Neural crest cell (in vitro differentiated cells): Measurements from ENCODE around the gene PAPOLB. TPM values are rescaled to one million over a fixed set of nuclear protein-coding genes. Genes with fewer than 3 reads are reported as not detected.

Source experiments
- DNase-seq: peaks from one replicate; pipeline ENCODE4 v3.0.0; 2021; ENCODE audit warnings: low read depth, mixed read lengths, low spot score
- H3K27ac Mint-ChIP-seq: one replicate; pipeline ENCODE4 v1.8.0; 2021; ENCODE audit warnings: mild to moderate bottlenecking, mixed read lengths; ENCODE audit not compliant: unreplicated experiment
- H3K27me3 Mint-ChIP-seq: 2 replicates; pipeline ENCODE4 v1.8.0; 2021; ENCODE audit warnings: low read depth, mild to moderate bottlenecking, mixed read lengths
- H3K36me3 Mint-ChIP-seq: 2 replicates; pipeline ENCODE4 v1.8.0; 2021; ENCODE audit warnings: low read depth, mild to moderate bottlenecking, mixed read lengths
- H3K4me1 Mint-ChIP-seq: 2 replicates; pipeline ENCODE4 v1.8.0; 2021; ENCODE audit warnings: mixed read lengths
- H3K4me3 Mint-ChIP-seq: one replicate; pipeline ENCODE4 v1.8.0; 2021; ENCODE audit warnings: mild to moderate bottlenecking, mixed read lengths
- H3K9me3 Mint-ChIP-seq: 2 replicates; pipeline ENCODE4 v1.8.0; 2021; ENCODE audit warnings: mixed read lengths
- total RNA-seq: library from RNA; stranded (reverse); gene quantifications from 2 replicates; pipeline ENCODE4 v1.2.1, GENCODE V29; 2021
- TF ChIP-seq, protein P1 (sequence below): fragments of 200-600 bp; sonication (generic); conservative IDR thresholded peaks from 2 replicates; pipeline ENCODE4 v1.5.0; 2021; ENCODE audit warnings: antibody characterized with exemption, mild to moderate bottlenecking

PAPOLB gene
- total RNA-seq, 1 donor from 2014 or later: 0.26 TPM

DNA sequence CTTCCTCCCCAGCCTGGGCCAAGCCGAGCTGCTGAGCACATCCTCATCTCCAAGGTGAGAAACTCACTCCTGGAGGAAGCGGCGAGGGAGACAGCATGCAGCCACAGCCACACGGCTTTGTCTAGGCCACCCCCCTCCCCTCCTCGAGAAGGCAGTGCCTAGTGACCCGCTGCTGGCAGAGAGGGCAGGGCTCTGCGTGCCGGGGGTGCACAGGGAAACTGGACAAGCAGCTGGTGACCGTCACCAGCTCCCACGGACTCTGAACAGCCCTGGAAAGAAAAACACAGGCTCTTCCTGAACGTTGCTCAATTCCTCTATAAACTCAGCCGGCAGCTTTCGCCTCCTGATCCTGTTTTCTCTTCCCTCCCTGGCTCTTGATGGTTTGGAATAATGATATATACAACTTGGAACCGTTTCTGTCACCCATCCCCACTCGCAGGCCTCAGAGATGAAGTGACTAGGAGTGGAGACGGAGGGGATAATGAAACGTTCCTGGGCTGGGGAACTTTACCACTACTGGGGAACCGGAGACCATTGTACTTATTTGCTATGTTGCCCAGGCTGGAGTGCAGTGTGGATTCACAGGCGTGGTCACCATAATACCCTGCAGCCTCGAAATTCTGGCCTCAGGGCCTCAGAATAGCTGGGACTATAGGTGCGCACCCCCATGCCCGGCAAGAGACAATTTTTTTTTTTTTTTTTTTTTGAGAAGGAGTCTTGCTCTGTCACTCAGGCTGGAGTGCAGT, 19.3 kb downstream of the PAPOLB start:
- H3K4me1 Mint-ChIP-seq: peaks cover 3% of the 10 kb centered on the region
- H3K36me3 Mint-ChIP-seq: no peaks in the 10 kb centered on the region
- no peak overlapping the region for H3K4me3 Mint-ChIP-seq
- H3K27me3 Mint-ChIP-seq: no peaks in the 10 kb centered on the region
- no peaks in the 10 kb centered on the region for H3K9me3 Mint-ChIP-seq
- TF ChIP-seq, protein P1, sequence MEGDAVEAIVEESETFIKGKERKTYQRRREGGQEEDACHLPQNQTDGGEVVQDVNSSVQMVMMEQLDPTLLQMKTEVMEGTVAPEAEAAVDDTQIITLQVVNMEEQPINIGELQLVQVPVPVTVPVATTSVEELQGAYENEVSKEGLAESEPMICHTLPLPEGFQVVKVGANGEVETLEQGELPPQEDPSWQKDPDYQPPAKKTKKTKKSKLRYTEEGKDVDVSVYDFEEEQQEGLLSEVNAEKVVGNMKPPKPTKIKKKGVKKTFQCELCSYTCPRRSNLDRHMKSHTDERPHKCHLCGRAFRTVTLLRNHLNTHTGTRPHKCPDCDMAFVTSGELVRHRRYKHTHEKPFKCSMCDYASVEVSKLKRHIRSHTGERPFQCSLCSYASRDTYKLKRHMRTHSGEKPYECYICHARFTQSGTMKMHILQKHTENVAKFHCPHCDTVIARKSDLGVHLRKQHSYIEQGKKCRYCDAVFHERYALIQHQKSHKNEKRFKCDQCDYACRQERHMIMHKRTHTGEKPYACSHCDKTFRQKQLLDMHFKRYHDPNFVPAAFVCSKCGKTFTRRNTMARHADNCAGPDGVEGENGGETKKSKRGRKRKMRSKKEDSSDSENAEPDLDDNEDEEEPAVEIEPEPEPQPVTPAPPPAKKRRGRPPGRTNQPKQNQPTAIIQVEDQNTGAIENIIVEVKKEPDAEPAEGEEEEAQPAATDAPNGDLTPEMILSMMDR: no peak
- H3K27ac Mint-ChIP-seq: peak overlapping the region; percentile 93
- DNase-seq: no peak

DNA sequence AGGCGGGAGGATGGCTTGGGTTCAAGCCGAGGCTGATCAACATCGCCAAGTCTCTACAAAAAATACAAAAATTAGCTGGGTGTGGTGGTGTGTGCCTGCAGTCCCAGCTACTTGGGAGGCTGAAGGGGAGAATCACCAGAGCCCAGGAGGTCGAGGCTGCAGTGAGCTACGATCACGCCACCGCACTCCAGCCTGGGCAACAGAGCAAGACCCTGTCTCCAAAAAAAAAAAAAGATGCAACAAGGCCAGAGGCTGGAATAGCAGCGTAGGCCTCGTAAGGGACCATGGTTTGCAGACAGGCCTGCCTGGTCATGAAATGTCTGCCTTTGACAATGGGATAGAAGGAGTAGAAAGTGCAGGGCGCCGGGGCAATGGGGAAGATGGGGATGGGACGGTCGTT, 20.0 kb downstream of the PAPOLB start:
- no peak for DNase-seq
- TF ChIP-seq, protein P1: no peak

DNA sequence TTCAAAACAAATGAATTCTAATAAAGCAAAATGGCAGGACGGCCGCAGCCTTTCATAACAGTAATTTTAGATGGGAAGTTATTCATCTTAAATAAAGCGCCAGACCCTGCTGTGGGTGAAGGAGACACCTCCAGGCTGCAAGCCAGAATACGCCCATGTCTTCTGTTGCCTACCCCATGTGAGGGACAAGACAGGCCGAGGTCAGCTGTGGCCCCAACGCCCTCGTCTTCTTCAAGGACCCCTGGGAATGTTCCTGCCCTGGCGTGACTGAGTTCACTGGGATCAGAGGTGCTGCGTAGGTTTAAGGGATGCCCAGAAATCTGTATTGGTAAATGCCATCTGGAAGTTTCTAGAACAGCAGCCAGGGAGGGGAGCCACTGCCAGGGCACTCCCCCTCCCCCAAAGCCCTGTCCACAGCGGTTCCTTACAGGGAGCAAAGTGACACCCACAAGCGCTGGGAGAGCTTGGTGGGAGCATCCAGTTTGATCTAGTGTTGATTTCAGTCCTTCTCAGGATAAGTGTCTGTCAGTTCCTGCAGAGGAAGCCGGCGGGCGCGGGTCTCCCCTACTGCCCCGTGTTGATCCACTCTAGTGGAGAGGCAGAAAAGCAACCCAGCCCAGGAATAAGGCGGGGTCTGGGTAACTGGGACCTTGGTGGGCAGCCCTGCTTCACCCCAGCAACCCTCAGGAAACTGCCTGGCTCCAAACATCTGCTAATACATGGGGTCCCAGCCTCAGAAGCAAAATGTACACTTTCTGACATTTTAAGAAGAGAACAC, 20.6 kb downstream of the PAPOLB start:
- Mint-ChIP-seq H3K27ac (no peak overlapping the region), H3K27me3 (no peaks in the 10 kb centered on the region), H3K9me3 (no peaks in the 10 kb centered on the region), H3K4me1 (peaks cover 6% of the 10 kb centered on the region), H3K36me3 (no peaks in the 10 kb centered on the region), H3K4me3 (no peak overlapping the region)
- TF ChIP-seq, protein P1: no peak
- DNase-seq: no peak

More for the DNA sequence above, 20.0 kb downstream of the PAPOLB start:
- H3K4me3 Mint-ChIP-seq: no peak overlapping the region
- peaks cover 6% of the 10 kb centered on the region for H3K4me1 Mint-ChIP-seq
- no peaks in the 10 kb centered on the region for H3K36me3 Mint-ChIP-seq
- H3K9me3 Mint-ChIP-seq: no peaks in the 10 kb centered on the region
- no peak overlapping the region for H3K27ac Mint-ChIP-seq
- H3K27me3 Mint-ChIP-seq: no peaks in the 10 kb centered on the region

DNA sequence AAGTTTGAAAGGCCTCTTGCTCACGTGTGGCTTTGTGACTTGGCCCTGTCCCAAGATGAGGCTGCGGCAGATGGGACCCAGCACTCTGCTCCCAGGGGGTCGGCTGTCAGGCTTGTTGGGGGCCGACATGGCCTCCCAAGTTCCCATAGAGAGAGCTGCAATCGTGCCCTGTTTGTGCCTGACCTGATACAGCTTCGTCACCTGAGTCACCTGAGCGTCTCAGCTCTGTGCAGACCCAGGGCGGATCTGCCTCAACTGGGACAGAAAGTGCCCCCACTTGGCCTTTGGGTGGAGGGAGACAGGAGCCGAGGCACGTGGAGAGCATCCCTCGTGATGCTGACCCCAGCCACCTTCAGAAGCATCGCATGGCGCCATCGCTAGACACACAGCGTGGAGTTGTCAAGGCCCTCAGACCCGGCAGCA, 21.7 kb downstream of the PAPOLB start:
- no peaks in the 10 kb centered on the region for H3K9me3 Mint-ChIP-seq
- no peak for DNase-seq
- no peaks in the 10 kb centered on the region for H3K27me3 Mint-ChIP-seq
- H3K4me3 Mint-ChIP-seq: no peak overlapping the region
- H3K27ac Mint-ChIP-seq: no peak overlapping the region
- TF ChIP-seq, protein P1: no peak
- H3K4me1 Mint-ChIP-seq: peaks cover 6% of the 10 kb centered on the region
- no peaks in the 10 kb centered on the region for H3K36me3 Mint-ChIP-seq

DNA sequence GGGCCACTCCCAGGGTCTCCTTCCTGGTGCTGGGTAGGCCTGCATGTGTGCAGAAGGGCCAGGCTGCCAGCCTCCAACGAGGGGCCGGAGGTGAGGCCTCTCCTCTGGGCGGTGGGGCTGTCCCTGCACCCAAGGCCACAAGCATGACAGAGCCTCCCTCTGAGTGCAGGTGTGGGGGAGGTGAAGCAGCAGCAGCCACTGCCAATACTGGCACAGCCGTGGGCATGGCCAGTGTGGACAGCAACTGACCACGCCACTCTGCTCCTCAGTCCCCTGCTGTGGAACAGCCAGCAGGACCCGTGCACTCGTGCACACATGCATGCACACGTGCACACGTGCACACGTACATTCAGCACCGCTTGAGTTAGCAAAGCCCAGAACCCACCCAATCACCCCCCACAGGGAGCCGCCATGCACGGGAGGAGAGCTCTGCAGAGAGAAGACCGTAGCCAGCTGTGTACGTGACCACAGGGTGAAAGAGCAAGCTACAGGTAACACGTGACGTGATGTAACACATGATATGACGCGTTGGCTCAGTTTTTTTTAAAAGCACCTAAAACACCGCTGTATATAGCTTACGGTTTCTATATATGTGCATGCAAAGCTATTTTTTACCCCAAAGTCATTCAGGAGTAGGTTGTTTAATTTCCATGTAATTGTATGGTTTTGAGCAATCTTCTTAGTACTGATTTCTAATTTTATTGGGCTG, 23.1 kb downstream of the PAPOLB start:
- Mint-ChIP-seq H3K4me1 (peaks cover 6% of the 10 kb centered on the region), H3K27me3 (no peaks in the 10 kb centered on the region), H3K9me3 (no peaks in the 10 kb centered on the region), H3K36me3 (no peaks in the 10 kb centered on the region), H3K4me3 (no peak overlapping the region), H3K27ac (no peak overlapping the region)
- DNase-seq: no peak
- TF ChIP-seq, protein P1: no peak
